H9 (cell line): ENCODE measurements around the gene CCDC78. TPM values are rescaled to one million over a fixed set of nuclear protein-coding genes. Genes with fewer than 3 reads are reported as not detected.

Experiments
- DNase-seq: peaks from one replicate; pipeline ENCODE4 v3.0.0-alpha.2; 2017
- H2AFZ ChIP-seq: one replicate; pipeline ENCODE4 v1.6.1; 2013; ENCODE audit warnings: mild to moderate bottlenecking, low read length, control low read depth, moderate library complexity
- H2AK5ac ChIP-seq: 2 replicates; pipeline ENCODE4 v1.6.1; 2013; ENCODE audit warnings: low read length, control low read depth, mixed read lengths; ENCODE audit not compliant: insufficient read length
- H2BK120ac ChIP-seq: one replicate; pipeline ENCODE4 v1.6.1; 2013; ENCODE audit warnings: low read depth, mild to moderate bottlenecking, low read length, control low read depth, inconsistent platforms; ENCODE audit not compliant: poor library complexity, severe bottlenecking
- H2BK12ac ChIP-seq: 2 replicates; pipeline ENCODE4 v1.6.1; 2013; ENCODE audit warnings: low read length, control low read depth, mixed read lengths, low read depth; ENCODE audit not compliant: insufficient read length
- H2BK15ac ChIP-seq: 2 replicates; pipeline ENCODE4 v1.6.1; 2013; ENCODE audit warnings: low read depth, low read length, control low read depth
- H2BK20ac ChIP-seq: one replicate; pipeline ENCODE4 v1.6.1; 2013; ENCODE audit warnings: low read depth, mild to moderate bottlenecking, low read length, control low read depth, inconsistent platforms; ENCODE audit not compliant: poor library complexity, severe bottlenecking
- H2BK5ac ChIP-seq: 2 replicates; pipeline ENCODE4 v1.6.1; 2013; ENCODE audit warnings: low read length, control low read depth, mixed read lengths; ENCODE audit not compliant: insufficient read length
- H3K14ac ChIP-seq: 2 replicates; pipeline ENCODE4 v1.6.1; 2013; ENCODE audit warnings: low read length, control low read depth; ENCODE audit not compliant: insufficient read depth
- H3K18ac ChIP-seq: 2 replicates; pipeline ENCODE4 v1.6.1; 2013; ENCODE audit warnings: low read depth, mild to moderate bottlenecking, mixed read lengths, low read length, control low read depth; ENCODE audit not compliant: insufficient read length
- H3K23ac ChIP-seq: 2 replicates; pipeline ENCODE4 v1.6.1; 2013; ENCODE audit warnings: low read length, control low read depth, mixed read lengths, low read depth; ENCODE audit not compliant: insufficient read length
- H3K23me2 ChIP-seq: 2 replicates; pipeline ENCODE4 v1.6.1; 2013; ENCODE audit warnings: low read depth, mild to moderate bottlenecking, mixed read lengths, low read length, control low read depth; ENCODE audit not compliant: insufficient read length, poor library complexity, severe bottlenecking
- H3K27ac ChIP-seq: 2 replicates; pipeline ENCODE4 v1.5.1; 2013; ENCODE audit warnings: low read length, control low read depth, mixed read lengths, low read depth; ENCODE audit not compliant: insufficient read length
- H3K27me3 ChIP-seq: 2 replicates; pipeline ENCODE4 v1.6.1; 2013; ENCODE audit warnings: low read length, control low read depth, inconsistent platforms; ENCODE audit not compliant: insufficient read depth
- H3K4ac ChIP-seq: 2 replicates; pipeline ENCODE4 v1.6.1; 2013; ENCODE audit warnings: low read depth, mild to moderate bottlenecking, control low read depth, inconsistent platforms, low read length, moderate library complexity
- H3K4me1 ChIP-seq: 2 replicates; pipeline ENCODE4 v1.6.1; 2013; ENCODE audit warnings: low read length, control low read depth, inconsistent platforms; ENCODE audit not compliant: insufficient read depth
- H3K4me2 ChIP-seq: 2 replicates; pipeline ENCODE4 v1.6.1; 2013; ENCODE audit warnings: low read length, control low read depth, mixed read lengths; ENCODE audit not compliant: insufficient read length, insufficient read depth
- H3K56ac ChIP-seq: 2 replicates; pipeline ENCODE4 v1.6.1; 2013; ENCODE audit warnings: low read depth, mild to moderate bottlenecking, mixed read lengths, low read length, control low read depth; ENCODE audit not compliant: insufficient read length
- H3K79me1 ChIP-seq: 2 replicates; pipeline ENCODE4 v1.6.1; 2013; ENCODE audit warnings: low read depth, mild to moderate bottlenecking, moderate library complexity, low read length, control low read depth, inconsistent platforms; ENCODE audit not compliant: insufficient read depth, poor library complexity, severe bottlenecking
- H3K79me2 ChIP-seq: 2 replicates; pipeline ENCODE4 v1.6.1; 2013; ENCODE audit warnings: low read length, control low read depth, inconsistent platforms; ENCODE audit not compliant: insufficient read depth
- H3K9ac ChIP-seq: 2 replicates; pipeline ENCODE4 v1.6.1; 2013; ENCODE audit warnings: low read length, control low read depth, mixed read lengths; ENCODE audit not compliant: insufficient read length; ENCODE audit errors: extremely low read depth
- H3K9me3 ChIP-seq: one replicate; pipeline ENCODE4 v1.6.1; 2013; ENCODE audit warnings: low read depth, low read length, inconsistent platforms; ENCODE audit not compliant: control insufficient read depth
- H3T11ph ChIP-seq: one replicate; pipeline ENCODE4 v1.6.1; 2013; ENCODE audit warnings: mild to moderate bottlenecking, low read length, control low read depth, inconsistent platforms
- H4K20me1 ChIP-seq: one replicate; pipeline ENCODE4 v1.6.1; 2013; ENCODE audit not compliant: control insufficient read depth, insufficient read length, insufficient read depth
- H4K5ac ChIP-seq: 2 replicates; pipeline ENCODE4 v1.6.1; 2013; ENCODE audit warnings: low read depth, mild to moderate bottlenecking, mixed read lengths, low read length, control low read depth; ENCODE audit not compliant: insufficient read length
- H4K8ac ChIP-seq: replicated peaks from 2 replicates; pipeline ENCODE4 v1.6.1; 2013; ENCODE audit warnings: low read length, control low read depth, mixed read lengths, low read depth; ENCODE audit not compliant: insufficient read length
- H4K91ac ChIP-seq: 2 replicates; pipeline ENCODE4 v1.6.1; 2013; ENCODE audit warnings: low read depth, mild to moderate bottlenecking, moderate library complexity, mixed read lengths, low read length, control low read depth; ENCODE audit not compliant: insufficient read length
- H3K27ac Mint-ChIP-seq, 3 experiments: 2 replicates in 2 of 3; 3 replicates in 1 of 3; pipeline ENCODE4 v1.8.0; 2020 to 2021; ENCODE audit warnings: mixed read lengths in 3 of 3, mild to moderate bottlenecking in 1 of 3, moderate library complexity in 1 of 3
- H3K27me3 Mint-ChIP-seq: 2 replicates; pipeline ENCODE4 v1.8.0; 2021; ENCODE audit warnings: low read depth, mild to moderate bottlenecking, moderate library complexity, mixed read lengths
- H3K36me3 Mint-ChIP-seq, 3 experiments: 2 replicates in 2 of 3; 3 replicates in 1 of 3; pipeline ENCODE4 v1.8.0; 2020 to 2021; ENCODE audit warnings: low read depth in 3 of 3, mixed read lengths in 3 of 3; ENCODE audit not compliant: insufficient read depth in 1 of 3
- H3K4me1 Mint-ChIP-seq, 2 experiments: 2 replicates each; pipeline ENCODE4 v1.8.0; 2020; ENCODE audit warnings: mixed read lengths in 2 of 2
- H3K4me3 Mint-ChIP-seq, 2 experiments: 2 replicates in 1 of 2; 3 replicates in 1 of 2; pipeline ENCODE4 v1.8.0; 2020 to 2021; ENCODE audit warnings: mild to moderate bottlenecking in 2 of 2, mixed read lengths in 2 of 2, moderate library complexity in 1 of 2
- H3K9me3 Mint-ChIP-seq, 2 experiments: 2 replicates in 1 of 2; 3 replicates in 1 of 2; pipeline ENCODE4 v1.8.0; 2020; ENCODE audit warnings: mild to moderate bottlenecking in 2 of 2, mixed read lengths in 2 of 2, moderate library complexity in 1 of 2
- CTCF ChIP-seq: fragments of 200-600 bp; sonication (generic); conservative IDR thresholded peaks from 3 replicates; pipeline ENCODE4 v1.8.0; 2021; ENCODE audit warnings: antibody characterized with exemption, mild to moderate bottlenecking
- WGBS: extraction: QIAGEN DNeasy Blood & Tissue Kit; methylation state at CpG from one replicate; pipeline ENCODE4 v1.1.7; 2013; ENCODE audit warnings: missing lambda C conversion rate, low lambda C conversion rate, mixed read lengths; ENCODE audit not compliant: insufficient read length; ENCODE audit errors: extremely low coverage; 5-methylcytosine and 5-hydroxymethylcytosine counted together
- total RNA-seq: library from RNA; stranded (reverse); gene quantifications from 2 replicates; pipeline ENCODE4 v1.2.1, GENCODE V29; 2021

The CCDC78 gene
- total RNA-seq, 1 experiment from 2014 or later: 12.1 TPM

GRCh38 chr16:718922-719321 lies 7.3 kb downstream of the CCDC78 start:
- no peaks in the 10 kb centered on the region for H3K79me1 ChIP-seq
- H2BK5ac ChIP-seq: no peak overlapping the region
- H3K4me1 ChIP-seq: no peaks in the 10 kb centered on the region
- no peak overlapping the region for H4K5ac ChIP-seq
- no peak overlapping the region for H3K14ac ChIP-seq
- H3K9ac ChIP-seq: no peak overlapping the region
- Mint-ChIP-seq H3K9me3 (no peaks in the 10 kb centered on the region), H3K4me1 (peaks cover 14 to 28% of the 10 kb centered on the region in 2 experiments), H3K36me3 (peaks cover 0 to 5% (median 3%) of the 10 kb centered on the region in 3 experiments; a peak in 1 of 7 replicates), H3K27ac (no peak overlapping the region), H3K27me3 (peaks cover 32% of the 10 kb centered on the region), H3K4me3 (peak overlapping the region in 1 of 2 experiments; percentile 58; a peak in 3 of 5 replicates)
- H3K9me3 ChIP-seq: no peaks in the 10 kb centered on the region
- peaks cover 10% of the 10 kb centered on the region for H3K23me2 ChIP-seq
- H4K8ac ChIP-seq: no peak overlapping the region
- H2AK5ac ChIP-seq: no peak overlapping the region
- H2AFZ ChIP-seq: no peak overlapping the region
- H3K4me2 ChIP-seq: no peak overlapping the region
- WGBS: no CpG with 5 or more reads among the region's 6 CpGs
- H2BK120ac ChIP-seq: no peak overlapping the region
- no peaks in the 10 kb centered on the region for H3K79me2 ChIP-seq
- no peaks in the 10 kb centered on the region for H4K20me1 ChIP-seq
- no peak for TF ChIP-seq CTCF
- no peak overlapping the region for H3K27ac ChIP-seq
- no peak overlapping the region for H2BK12ac ChIP-seq
- H2BK15ac ChIP-seq: no peak overlapping the region
- no peak for DNase-seq
- H3T11ph ChIP-seq: no peak overlapping the region
- no peak overlapping the region for H3K56ac ChIP-seq
- no peak overlapping the region for H2BK20ac ChIP-seq
- no peak overlapping the region for H4K91ac ChIP-seq
- H3K23ac ChIP-seq: no peak overlapping the region
- no peak overlapping the region for H3K4ac ChIP-seq
- H3K27me3 ChIP-seq: no peaks in the 10 kb centered on the region; the same call in 1 of the 2 replicates
- H3K18ac ChIP-seq: no peak overlapping the region
